GM12801 (cell line): ENCODE data around the gene WDR81.

ENCODE experiments used
- CTCF ChIP-seq: IDR thresholded peaks from one replicate; pipeline ENCODE4 v1.5.1; 2011; ENCODE audit warnings: control low read depth; ENCODE audit not compliant: insufficient read length; ENCODE audit errors: extremely low read depth

WDR81 gene

GRCh38 chr17:1736348-1737281 lies 12.1 kb downstream of the WDR81 start:
- TF ChIP-seq CTCF: no peak

- no peak for TF ChIP-seq CTCF
These were observed 13.2 kb downstream of the WDR81 start for GRCh38 chr17:1737531-1738291.

GRCh38 chr17:1742371-1743087 lies 18.0 kb downstream of the WDR81 start, which contains the start of gene SERPINF2:
SERPINF2 (plus strand) TSS chr17:1742871; CDS start chr17:1744996, 2,125 bp downstream.
- no peak for TF ChIP-seq CTCF

GRCh38 chr17:1743088-1743439 lies 18.6 kb downstream of the WDR81 start:
- TF ChIP-seq CTCF: no peak

GRCh38 chr17:1744551-1745512 lies 20.3 kb downstream of the WDR81 start:
- no peak for TF ChIP-seq CTCF

- TF ChIP-seq CTCF: no peak
These were observed 21.1 kb downstream of the WDR81 start for GRCh38 chr17:1745513-1746020.
